Kidney tubule cell (primary cell): ENCODE measurements around the gene CES4A.

Source experiments
- DNase-seq: peaks from one replicate; pipeline ENCODE4 v3.0.0-alpha.2; 2018; ENCODE audit warnings: low spot score

CES4A gene

GRCh38 chr16:67053767-67054334 is 65.5 kb downstream of the CES4A start:
- DNase-seq = no peak

GRCh38 chr16:67054901-67055300 is 66.5 kb downstream of the CES4A start:
- DNase-seq = no peak

- DNase-seq = peak; percentile 97
These were observed 67.5 kb downstream of the CES4A start for GRCh38 chr16:67055712-67056487.
